CD4-positive, alpha-beta T cell treated with Interleukin-10 for 1 hour (primary cell): Measurements from ENCODE around the gene IFFO2.
"Not testable (repeated sequence)": the region's sequence is repeated elsewhere in the genome, so short reads cannot be mapped to it uniquely, and the experiment has no call there.

ENCODE experiments used
- DNase-seq: peaks from one replicate; pipeline ENCODE4 v3.0.0-alpha.2; 2020

The IFFO2 gene

GRCh38 chr1:18917071-18917799, 39.2 kb downstream of the IFFO2 start:
- DNase-seq = no peak

GRCh38 chr1:18915341-18915740, 41.1 kb downstream of the IFFO2 start:
- no peak for DNase-seq

GRCh38 chr1:18913065-18913835, 43.2 kb downstream of the IFFO2 start:
- DNase-seq = peak; percentile 79

GRCh38 chr1:18912550-18912949, 43.9 kb downstream of the IFFO2 start:
- no peak for DNase-seq

GRCh38 chr1:18908911-18909771, 47.3 kb downstream of the IFFO2 start:
- DNase-seq = no peak

GRCh38 chr1:18907917-18908845, 48.3 kb downstream of the IFFO2 start:
- DNase-seq = no peak

- peak; percentile 85 for DNase-seq
Observed at GRCh38 chr1:18907021-18907916, 49.2 kb downstream of the IFFO2 start.

GRCh38 chr1:18903291-18903756, 53.2 kb downstream of the IFFO2 start:
- DNase-seq = no peak

GRCh38 chr1:18902523-18903290, 53.8 kb downstream of the IFFO2 start, which contains the start of gene ALDH4A1:
Gene ALDH4A1, minus strand, starts transcription at chr1:18902555. Its CDS starts 32 bp downstream, at chr1:18902523.
- peak; percentile 97 for DNase-seq

GRCh38 chr1:18901952-18902522, 54.4 kb downstream of the IFFO2 start:
- no peak for DNase-seq

GRCh38 chr1:18901147-18901951, 55.1 kb downstream of the IFFO2 start:
- no peak for DNase-seq

- no peak for DNase-seq
Observed at GRCh38 chr1:18900303-18900841, 56.1 kb downstream of the IFFO2 start.

GRCh38 chr1:18899363-18900049, 57.0 kb downstream of the IFFO2 start:
- no peak for DNase-seq

- no peak for DNase-seq
Observed at GRCh38 chr1:18898567-18898966, 57.9 kb downstream of the IFFO2 start.

- DNase-seq = no peak
Observed at GRCh38 chr1:18895317-18895716, 61.2 kb downstream of the IFFO2 start.

GRCh38 chr1:18893120-18893519, 63.4 kb downstream of the IFFO2 start:
- DNase-seq = no peak

GRCh38 chr1:18891858-18892257, 64.6 kb downstream of the IFFO2 start:
- not testable (repeated sequence) for DNase-seq

- DNase-seq = no peak
Observed at GRCh38 chr1:18891426-18891780, 65.1 kb downstream of the IFFO2 start.
